NCI-H2227 treated with DMSO at 0.1 percent for 48 hours (cell line): ENCODE results near the gene RPL19.

Experiments
- DNase-seq: peaks from one replicate; lab custom pipeline; 2025; lab: John Stamatoyannopoulos, UW

Gene RPL19

GRCh38 chr17:39197380-39198185 lies 2.5 kb upstream of the RPL19 start, which contains the start of gene CACNB1:
Gene CACNB1, minus strand, starts transcription at chr17:39197669. Its CDS starts 174 bp downstream, at chr17:39197495.
- DNase-seq = peak; percentile 78

- no peak for DNase-seq
Measured at GRCh38 chr17:39198186-39198566, 1.9 kb upstream of the RPL19 start.

GRCh38 chr17:39199820-39200069 lies 338 bp upstream of the RPL19 start:
- no peak for DNase-seq

GRCh38 chr17:39200957-39201510 lies 951 bp downstream of the RPL19 start:
- DNase-seq = no peak

- DNase-seq = no peak
Measured at GRCh38 chr17:39204245-39204644, 4.2 kb downstream of the RPL19 start.

GRCh38 chr17:39205112-39205526 lies 5.0 kb downstream of the RPL19 start:
- DNase-seq = no peak

- DNase-seq = no peak
Measured at GRCh38 chr17:39208136-39208535, 8.1 kb downstream of the RPL19 start.

- DNase-seq = no peak
Measured at GRCh38 chr17:39208893-39209292, 8.8 kb downstream of the RPL19 start.

GRCh38 chr17:39209317-39210092 lies 9.4 kb downstream of the RPL19 start:
- DNase-seq = peak; percentile 45

- DNase-seq = no peak
Measured at GRCh38 chr17:39210093-39210434, 10.0 kb downstream of the RPL19 start.

- DNase-seq = no peak
Measured at GRCh38 chr17:39212195-39212810, 12.2 kb downstream of the RPL19 start.

GRCh38 chr17:39212841-39213480 lies 12.9 kb downstream of the RPL19 start:
- DNase-seq = no peak

GRCh38 chr17:39213852-39214251 lies 13.8 kb downstream of the RPL19 start:
- DNase-seq = no peak

GRCh38 chr17:39217734-39218369 lies 17.8 kb downstream of the RPL19 start:
- DNase-seq = no peak

GRCh38 chr17:39218906-39219305 lies 18.8 kb downstream of the RPL19 start:
- no peak for DNase-seq

GRCh38 chr17:39219647-39220154 lies 19.6 kb downstream of the RPL19 start:
- no peak for DNase-seq

- DNase-seq = no peak
Measured at GRCh38 chr17:39221572-39221971, 21.5 kb downstream of the RPL19 start.

- no peak for DNase-seq
Measured at GRCh38 chr17:39222151-39222550, 22.1 kb downstream of the RPL19 start.

GRCh38 chr17:39222866-39223834 lies 23.1 kb downstream of the RPL19 start:
- no peak for DNase-seq
